Measurements from ENCODE around the gene RBM23.

DNA sequence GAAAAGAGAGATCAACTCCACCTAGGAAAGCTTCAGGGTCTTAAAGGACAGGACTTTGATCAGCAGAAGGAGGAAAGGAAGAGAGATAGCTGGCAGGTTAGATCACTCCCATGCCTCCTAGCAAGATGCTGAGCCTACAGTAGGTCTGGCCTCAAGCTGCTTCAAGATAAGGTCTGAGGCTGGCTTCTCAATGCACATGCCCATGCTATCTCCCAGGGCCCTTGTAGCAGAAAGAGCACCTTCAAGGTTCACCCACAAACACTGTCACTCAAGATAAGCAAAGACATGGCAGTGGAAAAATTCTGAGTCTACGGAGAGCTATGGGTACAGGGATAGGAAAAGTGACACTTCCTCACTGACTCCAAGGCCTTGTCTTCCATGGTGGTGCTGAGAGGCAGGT lies 21.6 kb downstream of the RBM23 start:
- TF ChIP-seq, protein P1, sequence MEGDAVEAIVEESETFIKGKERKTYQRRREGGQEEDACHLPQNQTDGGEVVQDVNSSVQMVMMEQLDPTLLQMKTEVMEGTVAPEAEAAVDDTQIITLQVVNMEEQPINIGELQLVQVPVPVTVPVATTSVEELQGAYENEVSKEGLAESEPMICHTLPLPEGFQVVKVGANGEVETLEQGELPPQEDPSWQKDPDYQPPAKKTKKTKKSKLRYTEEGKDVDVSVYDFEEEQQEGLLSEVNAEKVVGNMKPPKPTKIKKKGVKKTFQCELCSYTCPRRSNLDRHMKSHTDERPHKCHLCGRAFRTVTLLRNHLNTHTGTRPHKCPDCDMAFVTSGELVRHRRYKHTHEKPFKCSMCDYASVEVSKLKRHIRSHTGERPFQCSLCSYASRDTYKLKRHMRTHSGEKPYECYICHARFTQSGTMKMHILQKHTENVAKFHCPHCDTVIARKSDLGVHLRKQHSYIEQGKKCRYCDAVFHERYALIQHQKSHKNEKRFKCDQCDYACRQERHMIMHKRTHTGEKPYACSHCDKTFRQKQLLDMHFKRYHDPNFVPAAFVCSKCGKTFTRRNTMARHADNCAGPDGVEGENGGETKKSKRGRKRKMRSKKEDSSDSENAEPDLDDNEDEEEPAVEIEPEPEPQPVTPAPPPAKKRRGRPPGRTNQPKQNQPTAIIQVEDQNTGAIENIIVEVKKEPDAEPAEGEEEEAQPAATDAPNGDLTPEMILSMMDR (IDR thresholded peaks at IDR 0.05) = no peak
- no peak for TF ChIP-seq ZFX (IDR thresholded peaks at IDR 0.05; ENCODE audit: borderline replicate concordance)

Measured in 22Rv1 (cell line).